Fibroblast of upper back skin (primary cell): ENCODE data around the gene SPTLC2.

Source experiments
- DNase-seq: peaks from one replicate; pipeline ENCODE4 v3.0.0-alpha.2; 2013

SPTLC2 gene

DNA sequence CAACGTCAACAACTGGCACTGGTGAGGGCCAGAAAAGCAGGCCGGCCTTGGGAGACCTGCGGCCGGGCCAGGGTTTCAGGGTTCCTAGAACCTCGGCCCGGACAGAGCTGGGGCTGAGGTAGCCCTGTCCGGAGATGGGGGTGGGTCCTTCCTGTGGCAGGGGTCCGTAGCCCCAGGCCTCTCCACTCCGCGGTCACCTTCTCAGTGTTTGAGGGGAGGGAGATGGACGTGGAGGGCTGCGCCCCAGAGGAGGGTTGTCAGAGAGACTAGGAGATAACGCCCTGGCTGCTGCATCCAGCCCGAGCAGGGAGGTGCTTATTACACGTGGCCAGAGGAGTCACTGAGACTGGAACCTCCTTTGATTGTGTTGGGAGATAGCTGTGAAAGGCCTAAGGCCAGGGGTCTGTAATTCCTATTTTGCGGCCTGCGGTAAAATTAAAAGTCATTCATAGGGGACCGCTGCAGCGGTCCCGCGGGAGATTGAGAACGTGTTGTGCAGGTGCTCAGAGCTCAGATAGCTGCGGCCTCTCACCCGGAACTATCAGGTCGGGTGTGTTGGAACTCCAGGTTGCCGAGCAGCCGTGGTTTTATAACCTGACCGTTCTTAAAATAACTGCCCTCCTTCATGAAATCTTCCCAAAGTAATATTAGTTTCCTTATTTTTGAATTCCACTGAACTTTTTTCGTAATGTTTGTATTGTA is 158.0 kb downstream of the SPTLC2 start:
- peak; percentile 11 for DNase-seq

DNA sequence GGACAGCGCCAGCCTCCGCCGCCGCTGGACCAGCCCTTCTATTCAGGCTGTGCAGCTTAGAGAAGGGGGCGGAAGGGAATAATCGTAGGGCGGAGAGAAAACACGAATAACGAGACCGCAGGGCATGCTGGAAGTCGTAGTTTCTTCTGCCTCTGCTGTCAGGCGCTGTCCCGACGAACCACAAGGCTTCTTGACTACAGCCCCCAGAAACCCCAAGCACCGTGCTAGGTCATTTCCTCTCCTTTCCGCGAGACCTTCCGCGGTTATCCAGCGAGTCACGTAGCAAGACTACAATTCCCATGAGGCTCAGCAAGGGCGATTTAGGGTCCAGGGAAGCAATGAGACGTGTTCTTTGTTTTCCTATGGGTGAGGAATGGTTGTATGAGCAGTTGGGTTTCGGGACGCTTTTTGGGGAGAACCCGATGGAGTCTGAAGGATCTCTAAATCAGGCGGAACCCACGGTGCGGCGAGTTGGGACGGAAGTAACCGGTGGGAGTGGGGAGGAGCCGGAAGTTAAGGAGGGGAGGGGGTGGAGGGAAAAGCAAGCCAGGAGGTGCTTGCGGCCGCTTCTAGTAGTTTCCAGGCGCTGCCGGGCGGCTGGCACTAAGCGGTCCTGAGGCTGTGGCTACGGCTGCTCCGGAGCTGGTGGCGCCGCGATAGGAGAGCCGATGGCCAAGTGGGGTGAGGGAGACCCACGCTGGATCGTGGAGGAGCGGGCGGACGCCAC is 158.8 kb downstream of the SPTLC2 start, which contains the start of the genes AHSA1 and VIPAS39:
Gene AHSA1 (plus strand): TSS at position 572 of the 727 bp plus-strand sequence. CDS start 97 bp downstream, at position 669.
Gene VIPAS39 (minus strand): TSS at position 80 of the 727 bp plus-strand sequence. CDS start 3,499 bp downstream, outside the sequence.
- DNase-seq, result peak; percentile 99

DNA sequence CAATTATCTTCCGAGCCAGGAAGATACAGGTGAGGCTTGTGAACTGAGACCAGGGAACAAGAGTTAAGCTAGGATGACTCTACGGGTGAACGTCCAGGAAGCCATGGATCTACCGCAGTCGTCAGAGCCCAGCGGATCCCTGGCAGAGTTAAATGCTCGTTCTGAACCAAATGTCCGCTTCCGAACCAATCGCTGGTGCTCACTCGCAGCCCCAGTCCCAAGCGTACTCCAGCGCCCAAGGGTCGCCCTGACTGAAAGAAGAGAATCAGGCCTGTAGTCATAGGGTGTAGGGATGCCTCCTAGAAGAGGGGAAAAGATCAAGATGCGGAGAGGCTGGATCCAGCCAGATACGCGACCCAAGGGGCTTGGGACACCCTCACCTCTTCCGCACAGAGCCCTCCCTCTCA is 159.3 kb downstream of the SPTLC2 start:
- DNase-seq, result no peak
